HG03175 (cell line): ENCODE results near the gene SNAP25.

Experiments
- ATAC-seq: cut with Tn5 transposase; IDR thresholded peaks from one replicate; pipeline ENCODE4 v1.9.1; 2021; ENCODE audit warnings: mild to moderate bottlenecking, moderate library complexity; ENCODE audit not compliant: unreplicated experiment

SNAP25 gene

DNA sequence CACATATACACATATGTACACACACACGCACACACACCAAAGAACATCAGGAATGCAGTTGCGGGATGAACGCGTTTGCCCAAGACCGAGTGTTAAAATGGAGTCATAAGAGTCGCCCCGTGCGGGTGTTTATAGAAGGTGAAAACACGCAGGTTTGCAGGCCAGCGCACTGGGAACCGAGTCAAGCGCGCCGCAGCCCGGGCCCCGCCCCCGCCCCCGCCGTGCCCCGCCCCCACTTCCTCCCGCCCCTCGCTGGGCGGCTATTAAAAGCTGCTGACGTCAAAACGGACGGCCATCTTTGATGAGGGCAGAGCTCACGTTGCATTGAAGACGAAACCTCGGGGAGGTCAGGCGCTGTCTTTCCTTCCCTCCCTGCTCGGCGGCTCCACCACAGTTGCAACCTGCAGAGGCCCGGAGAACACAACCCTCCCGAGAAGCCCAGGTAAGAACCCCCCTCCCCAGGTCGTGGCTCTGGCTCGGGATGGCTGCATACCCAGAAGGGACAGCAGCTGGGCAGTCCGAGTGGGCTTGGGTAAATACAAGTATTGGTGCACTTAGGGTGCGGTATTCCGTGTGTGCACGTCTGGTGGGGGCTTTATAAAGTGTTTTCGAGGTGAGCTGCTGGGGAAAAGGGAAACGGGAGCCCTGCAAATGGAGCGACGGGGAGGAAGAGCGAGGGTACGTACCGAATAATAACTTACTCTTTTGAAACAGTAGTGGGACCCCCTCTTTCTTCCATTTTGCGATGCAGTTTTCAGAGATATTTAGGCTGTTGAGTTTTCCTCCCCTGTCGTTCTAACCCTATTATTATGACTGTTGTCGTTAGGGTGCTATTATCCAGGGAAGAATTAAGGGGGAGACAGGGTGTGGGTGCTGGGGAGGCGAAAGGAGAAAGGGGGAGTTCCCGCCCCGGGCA lies at the start of gene SNAP25:
TSS of gene SNAP25 (plus strand) at position 295 of the 916 bp plus-strand sequence. CDS start 56,662 bp downstream, outside the sequence.
- ATAC-seq, result no peak

DNA sequence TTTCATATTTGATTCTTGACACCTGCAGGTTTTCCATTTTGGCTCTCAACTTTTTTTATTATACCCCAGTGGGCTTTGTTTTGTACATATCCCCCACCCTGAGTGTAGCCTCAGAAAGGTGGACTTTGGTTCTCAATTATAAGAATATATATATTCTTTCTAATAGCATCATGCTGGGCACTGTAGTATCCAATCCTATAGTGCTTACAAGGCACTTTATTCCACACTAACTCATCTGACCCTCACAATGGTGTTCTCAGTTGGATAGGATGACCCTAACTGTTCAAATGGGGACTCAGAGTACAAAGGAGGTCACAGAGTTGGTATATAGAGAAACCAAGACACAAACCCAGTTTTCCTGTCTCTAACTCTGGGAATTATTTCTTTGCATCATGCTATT lies 48.9 kb upstream of the SNAP25 start:
- no peak for ATAC-seq

DNA sequence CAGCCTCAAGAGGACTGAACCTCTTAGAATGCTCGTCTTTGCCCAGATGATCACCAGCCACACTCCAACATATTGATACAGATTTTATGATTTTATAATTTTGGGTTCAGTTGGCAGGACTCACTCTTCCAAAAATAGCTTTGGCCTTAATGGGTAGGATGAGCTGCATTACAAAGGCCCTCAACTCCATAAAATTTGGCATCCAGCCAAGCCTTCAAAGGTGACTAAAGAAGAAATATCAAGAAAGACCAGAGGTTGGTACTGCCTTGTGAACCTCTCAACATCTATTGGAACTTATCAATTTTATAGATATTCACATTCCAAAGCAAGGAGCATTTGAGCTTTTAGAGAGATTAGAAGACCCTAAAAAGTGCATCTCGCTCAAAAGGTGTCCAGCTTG lies 48.4 kb upstream of the SNAP25 start:
- no peak for ATAC-seq

DNA sequence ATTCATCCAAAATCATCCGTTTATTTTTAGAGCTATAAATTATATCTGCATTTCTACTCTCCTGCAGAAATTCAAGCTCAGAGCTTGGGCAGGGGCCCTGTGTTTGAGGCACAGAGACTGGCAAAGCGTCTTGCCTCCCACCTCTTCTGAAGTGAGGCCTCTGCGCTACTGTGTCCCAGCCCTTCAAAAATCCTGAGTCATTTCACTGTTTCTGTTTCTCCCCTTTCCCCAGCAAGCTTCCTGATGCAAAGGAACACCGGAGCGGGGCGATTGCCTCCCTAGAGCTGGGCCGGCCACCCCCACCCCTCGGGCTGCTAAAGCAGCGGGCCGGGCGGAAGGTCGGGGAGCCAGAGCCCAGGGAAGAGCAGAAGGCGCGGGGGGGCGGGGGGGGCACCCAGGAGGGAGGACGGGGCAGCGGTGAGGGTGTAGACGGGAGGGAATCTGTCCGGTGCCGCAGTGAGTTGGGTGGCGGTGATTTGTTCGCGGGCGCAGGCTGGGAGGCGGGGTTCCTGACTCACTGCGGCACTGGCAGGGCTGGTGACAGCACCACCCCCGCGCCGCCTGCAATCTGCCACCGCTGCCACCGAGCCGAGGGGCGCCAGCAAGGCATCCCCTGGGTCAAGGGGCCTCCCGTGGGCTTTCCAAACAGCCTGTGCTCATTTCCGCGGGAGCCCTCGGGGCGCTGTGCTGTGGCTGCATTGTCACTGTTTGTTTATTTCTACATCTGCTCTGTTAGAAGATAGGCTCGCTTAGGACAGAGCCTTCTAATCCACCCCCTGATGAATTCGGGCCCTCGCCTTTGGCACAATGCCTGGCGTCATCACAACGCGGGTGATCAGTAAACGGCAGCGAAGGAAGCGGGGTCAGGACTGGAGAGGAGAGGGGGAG lies 46.5 kb upstream of the SNAP25 start:
- no peak for ATAC-seq

- no peak for ATAC-seq
Measured at GRCh38 chr20:10172998-10173655, 45.5 kb upstream of the SNAP25 start.

DNA sequence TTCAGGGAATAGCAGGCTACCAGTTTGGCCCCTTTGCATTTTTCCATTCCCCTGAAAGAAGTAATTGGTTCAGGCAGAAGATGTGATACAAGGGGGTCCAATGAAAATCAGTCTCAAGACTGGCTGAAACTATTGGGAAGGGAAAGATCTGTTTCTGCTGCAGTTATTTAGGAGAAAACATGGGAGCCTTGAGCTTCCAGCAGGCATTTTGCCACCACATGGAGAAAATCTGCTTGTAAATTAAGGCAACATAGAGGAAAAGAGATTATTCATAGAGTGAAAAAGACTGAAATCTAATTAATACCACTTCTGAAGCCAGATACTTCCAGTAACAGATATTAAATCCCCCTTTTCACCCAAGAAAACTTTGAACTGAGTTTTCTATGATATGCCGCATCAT lies 44.2 kb upstream of the SNAP25 start:
- ATAC-seq, result no peak

- no peak for ATAC-seq
Measured at GRCh38 chr20:10177326-10177725, 41.3 kb upstream of the SNAP25 start.

- no peak for ATAC-seq
Measured at GRCh38 chr20:10178091-10178490, 40.5 kb upstream of the SNAP25 start.

DNA sequence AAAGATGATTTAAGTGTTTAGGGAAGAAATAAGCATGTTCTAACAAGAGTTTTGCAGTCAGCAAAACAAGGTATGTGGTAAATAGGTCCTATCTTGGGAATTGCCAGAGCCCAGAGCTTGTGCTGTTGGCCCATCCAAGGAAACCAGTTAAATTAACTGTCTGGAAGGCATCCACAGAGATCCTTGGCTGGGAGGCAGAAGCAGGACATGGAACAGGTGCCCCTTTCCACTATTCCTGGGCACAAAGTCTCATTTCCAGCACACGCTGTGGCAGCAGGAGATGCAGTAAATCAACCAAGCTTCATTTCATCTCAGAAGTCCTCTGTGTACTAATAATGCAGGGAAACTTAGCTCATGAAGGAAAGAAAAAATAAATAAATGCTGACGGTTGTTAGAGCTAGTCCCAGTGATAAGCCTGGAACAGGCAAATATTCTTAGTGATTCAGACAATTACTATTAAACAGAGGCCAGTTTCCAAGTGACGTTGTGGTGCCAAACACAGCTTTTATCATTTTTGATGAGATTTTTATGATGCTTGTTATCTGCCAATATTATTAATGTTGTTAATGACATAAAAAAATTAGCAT lies 39.8 kb upstream of the SNAP25 start:
- ATAC-seq, result no peak

DNA sequence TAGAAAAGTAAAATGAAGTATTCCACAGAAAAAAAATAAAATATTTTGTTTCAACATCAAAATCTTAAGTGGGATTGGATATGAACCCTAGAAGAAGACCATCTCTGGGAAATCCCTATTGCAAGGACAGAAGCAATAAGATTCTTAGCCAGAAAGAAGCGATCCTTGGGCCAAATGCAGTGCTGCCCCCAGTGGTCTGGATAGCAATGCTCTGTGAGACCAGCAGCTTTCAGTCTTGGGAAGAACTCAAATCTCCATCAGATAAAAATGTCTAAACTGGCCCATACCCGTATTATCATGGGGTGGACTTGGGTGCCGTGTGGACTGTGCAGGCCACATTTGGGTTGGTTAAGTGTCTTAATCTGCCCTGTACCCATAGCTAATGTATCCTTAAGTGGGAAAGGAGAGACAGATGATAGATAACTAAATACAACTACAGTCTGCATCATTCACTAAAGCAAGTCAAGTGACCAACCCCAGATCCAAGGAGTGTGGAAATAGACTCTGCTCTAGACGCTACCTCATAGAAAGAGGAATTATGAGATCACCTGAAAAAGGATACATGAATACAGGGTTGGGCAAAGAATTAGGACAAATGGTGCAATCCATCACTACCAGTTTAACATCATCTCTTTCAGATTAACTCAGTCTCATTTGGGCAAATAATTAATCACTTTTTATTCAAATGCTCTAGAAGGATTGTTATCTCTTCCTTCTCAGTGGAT lies 38.9 kb upstream of the SNAP25 start:
- no peak for ATAC-seq

- no peak for ATAC-seq
Measured at GRCh38 chr20:10180651-10181235, 37.9 kb upstream of the SNAP25 start.

DNA sequence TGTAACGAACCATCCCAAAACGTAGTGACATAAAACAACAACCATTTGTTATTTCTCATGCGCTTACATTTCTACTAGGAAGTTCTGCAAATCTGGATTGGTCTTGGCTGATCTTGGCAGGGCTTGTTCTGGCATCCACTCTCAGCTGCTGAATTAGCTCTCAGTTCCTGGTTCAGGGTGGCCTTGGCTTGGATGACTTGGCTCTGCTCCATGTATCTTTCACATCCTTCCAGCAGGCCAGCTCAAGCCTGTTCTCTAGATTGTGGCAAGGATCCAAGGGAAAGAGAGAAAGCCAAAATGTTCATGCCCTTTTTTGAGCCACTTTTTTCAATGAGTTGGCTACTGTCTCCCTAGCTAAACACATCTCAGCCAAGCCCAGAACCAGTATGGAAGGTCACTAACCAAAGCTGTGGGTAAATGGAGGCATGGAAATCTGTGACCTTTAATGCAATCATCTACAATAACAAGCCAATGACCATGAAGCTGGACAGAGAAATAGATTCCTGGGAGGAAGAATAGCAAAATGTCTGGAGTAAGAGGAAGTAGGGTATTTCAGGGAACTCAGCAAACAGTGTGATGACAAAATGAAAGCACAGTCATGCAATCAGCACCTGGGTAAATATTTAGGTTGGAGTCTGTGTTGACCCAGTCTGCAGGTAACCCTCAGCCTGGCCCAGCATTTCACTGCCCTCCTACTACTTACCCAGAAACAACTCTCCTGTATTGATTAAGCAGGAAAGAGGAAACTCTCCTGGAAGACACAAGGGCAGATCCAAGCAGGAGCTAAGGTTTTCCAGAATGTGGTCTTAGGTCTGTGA lies 32.7 kb upstream of the SNAP25 start:
- ATAC-seq, result no peak

GRCh38 chr20:10190456-10190855 lies 28.2 kb upstream of the SNAP25 start:
- ATAC-seq, result no peak

GRCh38 chr20:10192171-10192570 lies 26.5 kb upstream of the SNAP25 start:
- ATAC-seq, result no peak

DNA sequence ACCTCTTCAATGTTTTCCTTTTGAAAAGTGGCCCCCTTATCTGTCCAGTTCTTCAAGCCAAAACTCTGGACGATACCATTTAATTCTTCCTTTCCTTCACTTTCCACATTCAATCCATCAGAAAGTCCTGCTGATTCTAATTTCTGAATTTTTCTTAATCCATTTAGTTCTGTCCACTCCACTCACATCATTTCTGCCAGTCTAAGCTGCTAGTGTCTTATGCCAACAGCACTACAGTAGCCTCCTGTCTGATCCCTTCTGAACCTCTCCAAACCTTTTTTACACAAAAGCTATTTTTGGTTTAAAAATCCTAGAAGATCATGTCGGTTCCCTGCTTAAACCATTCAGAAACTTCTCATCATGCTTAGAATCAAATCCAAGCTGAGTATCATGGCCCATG lies 24.5 kb upstream of the SNAP25 start:
- no peak for ATAC-seq

- no peak for ATAC-seq
Measured at GRCh38 chr20:10200330-10200729, 18.3 kb upstream of the SNAP25 start.

GRCh38 chr20:10201321-10201870 lies 17.2 kb upstream of the SNAP25 start:
- ATAC-seq, result no peak

- ATAC-seq, result no peak
Measured at GRCh38 chr20:10209091-10209490, 9.5 kb upstream of the SNAP25 start.

GRCh38 chr20:10213526-10213925 lies 5.1 kb upstream of the SNAP25 start:
- ATAC-seq, result no peak
